ENCODE data around the gene C5orf15. TPM values are rescaled to one million over a fixed set of nuclear protein-coding genes. Genes with fewer than 3 reads are reported as not detected.

Gene C5orf15
- total RNA-seq, 1 experiment from 2014 or later, result 28.8 TPM

DNA sequence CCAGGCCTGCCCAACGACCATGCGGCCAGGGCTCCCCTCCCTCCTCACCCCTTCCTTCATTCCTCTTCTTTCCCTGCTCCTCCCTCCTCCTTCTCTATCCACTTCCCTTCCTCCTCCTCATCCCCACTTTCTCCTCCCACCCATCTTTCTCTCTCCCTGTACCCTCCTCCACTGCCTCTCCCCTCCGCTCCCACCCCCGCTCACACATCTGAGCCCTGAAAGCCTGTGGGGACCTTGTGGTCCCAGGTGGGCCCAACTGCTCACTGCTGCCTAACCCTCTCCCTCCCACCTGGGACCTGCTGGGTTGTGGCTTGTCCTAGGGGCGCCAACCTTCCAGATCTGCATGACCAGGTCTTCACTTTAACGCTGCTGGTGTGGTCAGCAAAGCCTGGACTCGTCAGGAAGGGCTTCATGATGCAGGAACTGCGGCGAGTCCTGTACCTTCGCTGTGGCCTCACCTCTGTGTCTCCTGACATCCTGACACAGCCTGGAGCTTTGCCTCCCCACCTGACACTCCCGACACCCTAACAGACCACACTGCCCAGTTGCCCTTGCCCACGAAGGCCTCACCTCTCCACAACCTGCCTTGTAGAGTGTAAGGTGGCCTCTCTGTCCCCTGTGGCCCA lies 34.6 kb downstream of the C5orf15 start:
- Histone ChIP-seq H3K4me1 (ENCODE audit: control insufficient read depth in 1 of 2, insufficient read depth in 2 of 2, low read length in 2 of 2) (no peaks in the 10 kb centered on the region), H3K27ac (ENCODE audit: low read depth, low read length) (no peak overlapping the region), H2AFZ (ENCODE audit: low read depth, low read length, poor library complexity, severe bottlenecking) (no peak overlapping the region), H3K9me2 (ENCODE audit: insufficient read depth) (no peaks in the 10 kb centered on the region), H3K36me3 (ENCODE audit: control insufficient read depth in 1 of 2, insufficient read depth in 2 of 2, low read length in 2 of 2) (no peaks in the 10 kb centered on the region), H3K79me2 (ENCODE audit: insufficient read depth, low read length) (no peaks in the 10 kb centered on the region), H3K9me3 (ENCODE audit: control insufficient read depth in 1 of 2, insufficient read depth in 1 of 2, low read depth in 1 of 2, low read length in 2 of 2) (no peaks in the 10 kb centered on the region), H3K4me3 (replicated peaks in 1 of 2; ENCODE audit: low read depth in 1 of 2, low read length in 2 of 2) (no peak overlapping the region), H3K27me3 (ENCODE audit: insufficient read depth, low read length) (no peaks in the 10 kb centered on the region), H3K4me2 (ENCODE audit: low read length) (no peak overlapping the region), H3K9ac (ENCODE audit: low read length) (no peak overlapping the region), H4K20me1 (ENCODE audit: insufficient read depth) (no peaks in the 10 kb centered on the region)
- no TSS peak for BruUV-seq (replicated peaks)
- no peak for TF ChIP-seq MAX (IDR thresholded peaks at IDR 0.05)
- TF ChIP-seq, protein P1, sequence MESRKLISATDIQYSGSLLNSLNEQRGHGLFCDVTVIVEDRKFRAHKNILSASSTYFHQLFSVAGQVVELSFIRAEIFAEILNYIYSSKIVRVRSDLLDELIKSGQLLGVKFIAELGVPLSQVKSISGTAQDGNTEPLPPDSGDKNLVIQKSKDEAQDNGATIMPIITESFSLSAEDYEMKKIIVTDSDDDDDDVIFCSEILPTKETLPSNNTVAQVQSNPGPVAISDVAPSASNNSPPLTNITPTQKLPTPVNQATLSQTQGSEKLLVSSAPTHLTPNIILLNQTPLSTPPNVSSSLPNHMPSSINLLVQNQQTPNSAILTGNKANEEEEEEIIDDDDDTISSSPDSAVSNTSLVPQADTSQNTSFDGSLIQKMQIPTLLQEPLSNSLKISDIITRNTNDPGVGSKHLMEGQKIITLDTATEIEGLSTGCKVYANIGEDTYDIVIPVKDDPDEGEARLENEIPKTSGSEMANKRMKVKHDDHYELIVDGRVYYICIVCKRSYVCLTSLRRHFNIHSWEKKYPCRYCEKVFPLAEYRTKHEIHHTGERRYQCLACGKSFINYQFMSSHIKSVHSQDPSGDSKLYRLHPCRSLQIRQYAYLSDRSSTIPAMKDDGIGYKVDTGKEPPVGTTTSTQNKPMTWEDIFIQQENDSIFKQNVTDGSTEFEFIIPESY (IDR thresholded peaks at IDR 0.05; ENCODE audit: extremely low read depth, insufficient replicate concordance, low read length), result no peak
- TF ChIP-seq ZNF274 (IDR thresholded peaks at IDR 0.05; ENCODE audit: low read depth, low read length), result no peak
- no peak for TF ChIP-seq POLR2AphosphoS5 (IDR thresholded peaks at IDR 0.05; ENCODE audit: low read depth, low read length)
- TF ChIP-seq CEBPB (IDR thresholded peaks at IDR 0.05; ENCODE audit: low read depth), result no peak
- no peak for TF ChIP-seq EGR1 (IDR thresholded peaks at IDR 0.05; ENCODE audit: low read depth)
- TF ChIP-seq SIN3A (IDR thresholded peaks at IDR 0.05; ENCODE audit: low read depth), result no peak
- TF ChIP-seq JUND (IDR thresholded peaks at IDR 0.05), result no peak
- no peak for TF ChIP-seq FOSL1 (IDR thresholded peaks at IDR 0.05; ENCODE audit: low read depth)
- POLR2A ChIA-PET, result no interaction called here
- CTCF ChIA-PET, result no interaction called here
- no peak for ATAC-seq
- RAD21 ChIA-PET (ENCODE audit: low non-redundant PET in 1 of 2, low total read pairs in 2 of 2, uncharacterized antibody in 2 of 2, unreplicated experiment in 2 of 2), result no interaction called here
- DNase-seq (ENCODE audit: low read depth, low spot score), result no peak
- intact Hi-C loops (cut with micrococcal nuclease), result no loop called here

- no peaks in the 10 kb centered on the region for H3K36me3 ChIP-seq (ENCODE audit: control insufficient read depth in 1 of 2, insufficient read depth in 2 of 2, low read length in 2 of 2)
- H3K79me2 ChIP-seq (ENCODE audit: insufficient read depth, low read length), result no peaks in the 10 kb centered on the region
- no peak overlapping the region for H3K4me3 ChIP-seq (replicated peaks in 1 of 2; ENCODE audit: low read depth in 1 of 2, low read length in 2 of 2)
- ChIA-PET CTCF (no interaction called here), POLR2A (no interaction called here), RAD21 (ENCODE audit: low non-redundant PET in 1 of 2, low total read pairs in 2 of 2, uncharacterized antibody in 2 of 2, unreplicated experiment in 2 of 2) (no interaction called here)
- H3K4me1 ChIP-seq (ENCODE audit: control insufficient read depth in 1 of 2, insufficient read depth in 2 of 2, low read length in 2 of 2), result no peaks in the 10 kb centered on the region
- no TSS peak for BruUV-seq (replicated peaks)
- no peak overlapping the region for H3K9ac ChIP-seq (ENCODE audit: low read length)
- H3K27me3 ChIP-seq (ENCODE audit: insufficient read depth, low read length), result no peaks in the 10 kb centered on the region
- H2AFZ ChIP-seq (ENCODE audit: low read depth, low read length, poor library complexity, severe bottlenecking), result no peak overlapping the region
- no peaks in the 10 kb centered on the region for H4K20me1 ChIP-seq (ENCODE audit: insufficient read depth)
- H3K9me3 ChIP-seq (ENCODE audit: control insufficient read depth in 1 of 2, insufficient read depth in 1 of 2, low read depth in 1 of 2, low read length in 2 of 2), result no peaks in the 10 kb centered on the region
- no peak overlapping the region for H3K4me2 ChIP-seq (ENCODE audit: low read length)
- intact Hi-C loops (cut with micrococcal nuclease), result no loop called here
- ATAC-seq, result no peak
- H3K9me2 ChIP-seq (ENCODE audit: insufficient read depth), result no peaks in the 10 kb centered on the region
- no peak for DNase-seq (ENCODE audit: low read depth, low spot score)
- no peak overlapping the region for H3K27ac ChIP-seq (ENCODE audit: low read depth, low read length)
- TF ChIP-seq, protein P2, sequence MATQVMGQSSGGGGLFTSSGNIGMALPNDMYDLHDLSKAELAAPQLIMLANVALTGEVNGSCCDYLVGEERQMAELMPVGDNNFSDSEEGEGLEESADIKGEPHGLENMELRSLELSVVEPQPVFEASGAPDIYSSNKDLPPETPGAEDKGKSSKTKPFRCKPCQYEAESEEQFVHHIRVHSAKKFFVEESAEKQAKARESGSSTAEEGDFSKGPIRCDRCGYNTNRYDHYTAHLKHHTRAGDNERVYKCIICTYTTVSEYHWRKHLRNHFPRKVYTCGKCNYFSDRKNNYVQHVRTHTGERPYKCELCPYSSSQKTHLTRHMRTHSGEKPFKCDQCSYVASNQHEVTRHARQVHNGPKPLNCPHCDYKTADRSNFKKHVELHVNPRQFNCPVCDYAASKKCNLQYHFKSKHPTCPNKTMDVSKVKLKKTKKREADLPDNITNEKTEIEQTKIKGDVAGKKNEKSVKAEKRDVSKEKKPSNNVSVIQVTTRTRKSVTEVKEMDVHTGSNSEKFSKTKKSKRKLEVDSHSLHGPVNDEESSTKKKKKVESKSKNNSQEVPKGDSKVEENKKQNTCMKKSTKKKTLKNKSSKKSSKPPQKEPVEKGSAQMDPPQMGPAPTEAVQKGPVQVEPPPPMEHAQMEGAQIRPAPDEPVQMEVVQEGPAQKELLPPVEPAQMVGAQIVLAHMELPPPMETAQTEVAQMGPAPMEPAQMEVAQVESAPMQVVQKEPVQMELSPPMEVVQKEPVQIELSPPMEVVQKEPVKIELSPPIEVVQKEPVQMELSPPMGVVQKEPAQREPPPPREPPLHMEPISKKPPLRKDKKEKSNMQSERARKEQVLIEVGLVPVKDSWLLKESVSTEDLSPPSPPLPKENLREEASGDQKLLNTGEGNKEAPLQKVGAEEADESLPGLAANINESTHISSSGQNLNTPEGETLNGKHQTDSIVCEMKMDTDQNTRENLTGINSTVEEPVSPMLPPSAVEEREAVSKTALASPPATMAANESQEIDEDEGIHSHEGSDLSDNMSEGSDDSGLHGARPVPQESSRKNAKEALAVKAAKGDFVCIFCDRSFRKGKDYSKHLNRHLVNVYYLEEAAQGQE (IDR thresholded peaks at IDR 0.05; ENCODE audit: low read depth), result no peak
- no peak for TF ChIP-seq SP1 (IDR thresholded peaks at IDR 0.05; ENCODE audit: low read depth)
- no peak for TF ChIP-seq RAD21 (IDR thresholded peaks at IDR 0.05; ENCODE audit: low read depth)
- TF ChIP-seq, protein P1 (IDR thresholded peaks at IDR 0.05; ENCODE audit: extremely low read depth, insufficient replicate concordance, low read length), result no peak
- no peak for TF ChIP-seq CBX3 (IDR thresholded peaks at IDR 0.05; ENCODE audit: low read depth)
Observed at GRCh38 chr5:133933169-133933509, 35.3 kb downstream of the C5orf15 start.

Measured in HCT116 (cell line).